NCI-H1048 (cell line): ENCODE data around the gene SLC10A7.

ENCODE experiments used
- DNase-seq: peaks from one replicate; lab custom pipeline; 2025; lab: John Stamatoyannopoulos, UW

The SLC10A7 gene

GRCh38 chr4:146256328-146256727 is 265.4 kb downstream of the SLC10A7 start:
- DNase-seq, result no peak

- no peak for DNase-seq
Measured at GRCh38 chr4:146255874-146256273, 265.9 kb downstream of the SLC10A7 start.

GRCh38 chr4:146255463-146255862 is 266.3 kb downstream of the SLC10A7 start:
- no peak for DNase-seq

- no peak for DNase-seq
Measured at GRCh38 chr4:146252969-146253611, 268.6 kb downstream of the SLC10A7 start.

- DNase-seq, result no peak
Measured at GRCh38 chr4:146247356-146247755, 274.4 kb downstream of the SLC10A7 start.

- DNase-seq, result no peak
Measured at GRCh38 chr4:146246381-146246780, 275.4 kb downstream of the SLC10A7 start.

GRCh38 chr4:146245850-146246249 is 275.9 kb downstream of the SLC10A7 start:
- no peak for DNase-seq

GRCh38 chr4:146245246-146245645 is 276.5 kb downstream of the SLC10A7 start:
- DNase-seq, result no peak

GRCh38 chr4:146244496-146244895 is 277.2 kb downstream of the SLC10A7 start:
- no peak for DNase-seq

- no peak for DNase-seq
Measured at GRCh38 chr4:146243883-146244277, 277.9 kb downstream of the SLC10A7 start.

GRCh38 chr4:146243141-146243882 is 278.4 kb downstream of the SLC10A7 start:
- DNase-seq, result no peak

GRCh38 chr4:146238107-146238506 is 283.6 kb downstream of the SLC10A7 start:
- no peak for DNase-seq

GRCh38 chr4:146237092-146237491 is 284.6 kb downstream of the SLC10A7 start:
- no peak for DNase-seq

GRCh38 chr4:146236216-146236615 is 285.5 kb downstream of the SLC10A7 start:
- no peak for DNase-seq

- no peak for DNase-seq
Measured at GRCh38 chr4:146235654-146236177, 286.0 kb downstream of the SLC10A7 start.

GRCh38 chr4:146232131-146232722 is 289.5 kb downstream of the SLC10A7 start:
- DNase-seq, result no peak

- no peak for DNase-seq
Measured at GRCh38 chr4:146229406-146229805, 292.3 kb downstream of the SLC10A7 start.

GRCh38 chr4:146224326-146224966 is 297.3 kb downstream of the SLC10A7 start:
- DNase-seq, result no peak

GRCh38 chr4:146222313-146222712 is 299.4 kb downstream of the SLC10A7 start:
- no peak for DNase-seq

GRCh38 chr4:146214238-146214637 is 307.5 kb downstream of the SLC10A7 start, which contains the start of gene REELD1:
Gene REELD1 (plus strand): TSS chr4:146214538. CDS start chr4:146216953, 2,415 bp downstream.
- DNase-seq, result no peak

- no peak for DNase-seq
Measured at GRCh38 chr4:146212781-146213180, 309.0 kb downstream of the SLC10A7 start.

- DNase-seq, result no peak
Measured at GRCh38 chr4:146211440-146211839, 310.3 kb downstream of the SLC10A7 start.
